ENCODE results near the gene LONP2.
"Not testable (repeated sequence)": the region's sequence is repeated elsewhere in the genome, so short reads cannot be mapped to it uniquely, and the experiment has no call there.

LONP2 gene

DNA sequence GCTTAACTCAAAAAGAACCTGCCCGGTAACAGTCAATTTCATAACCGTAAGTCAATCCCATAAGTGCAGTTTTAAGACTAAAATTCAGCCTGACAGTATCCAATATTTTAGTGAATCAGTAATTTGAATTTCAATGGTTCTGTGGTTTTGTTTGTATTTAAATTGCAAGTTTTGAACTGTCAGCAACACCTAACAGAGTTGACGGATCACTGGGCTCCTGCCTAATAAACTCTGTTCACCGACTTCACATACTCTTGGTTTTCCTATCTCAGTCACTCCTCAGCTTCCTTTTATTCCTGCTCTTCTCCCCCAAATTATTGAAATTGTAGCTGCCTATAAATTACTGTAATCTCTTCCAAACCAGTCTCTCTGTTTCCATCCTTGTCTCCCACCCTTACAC is 128.6 kb downstream of the LONP2 start:
- no peak overlapping the region for H3K4me3 ChIP-seq (ENCODE audit: low read length)
- TF ChIP-seq, protein P1, sequence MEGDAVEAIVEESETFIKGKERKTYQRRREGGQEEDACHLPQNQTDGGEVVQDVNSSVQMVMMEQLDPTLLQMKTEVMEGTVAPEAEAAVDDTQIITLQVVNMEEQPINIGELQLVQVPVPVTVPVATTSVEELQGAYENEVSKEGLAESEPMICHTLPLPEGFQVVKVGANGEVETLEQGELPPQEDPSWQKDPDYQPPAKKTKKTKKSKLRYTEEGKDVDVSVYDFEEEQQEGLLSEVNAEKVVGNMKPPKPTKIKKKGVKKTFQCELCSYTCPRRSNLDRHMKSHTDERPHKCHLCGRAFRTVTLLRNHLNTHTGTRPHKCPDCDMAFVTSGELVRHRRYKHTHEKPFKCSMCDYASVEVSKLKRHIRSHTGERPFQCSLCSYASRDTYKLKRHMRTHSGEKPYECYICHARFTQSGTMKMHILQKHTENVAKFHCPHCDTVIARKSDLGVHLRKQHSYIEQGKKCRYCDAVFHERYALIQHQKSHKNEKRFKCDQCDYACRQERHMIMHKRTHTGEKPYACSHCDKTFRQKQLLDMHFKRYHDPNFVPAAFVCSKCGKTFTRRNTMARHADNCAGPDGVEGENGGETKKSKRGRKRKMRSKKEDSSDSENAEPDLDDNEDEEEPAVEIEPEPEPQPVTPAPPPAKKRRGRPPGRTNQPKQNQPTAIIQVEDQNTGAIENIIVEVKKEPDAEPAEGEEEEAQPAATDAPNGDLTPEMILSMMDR (conservative IDR thresholded peaks at IDR 0.05; ENCODE audit: low read length), result no peak
- no peak for DNase-seq (ENCODE audit: low read depth)

DNA sequence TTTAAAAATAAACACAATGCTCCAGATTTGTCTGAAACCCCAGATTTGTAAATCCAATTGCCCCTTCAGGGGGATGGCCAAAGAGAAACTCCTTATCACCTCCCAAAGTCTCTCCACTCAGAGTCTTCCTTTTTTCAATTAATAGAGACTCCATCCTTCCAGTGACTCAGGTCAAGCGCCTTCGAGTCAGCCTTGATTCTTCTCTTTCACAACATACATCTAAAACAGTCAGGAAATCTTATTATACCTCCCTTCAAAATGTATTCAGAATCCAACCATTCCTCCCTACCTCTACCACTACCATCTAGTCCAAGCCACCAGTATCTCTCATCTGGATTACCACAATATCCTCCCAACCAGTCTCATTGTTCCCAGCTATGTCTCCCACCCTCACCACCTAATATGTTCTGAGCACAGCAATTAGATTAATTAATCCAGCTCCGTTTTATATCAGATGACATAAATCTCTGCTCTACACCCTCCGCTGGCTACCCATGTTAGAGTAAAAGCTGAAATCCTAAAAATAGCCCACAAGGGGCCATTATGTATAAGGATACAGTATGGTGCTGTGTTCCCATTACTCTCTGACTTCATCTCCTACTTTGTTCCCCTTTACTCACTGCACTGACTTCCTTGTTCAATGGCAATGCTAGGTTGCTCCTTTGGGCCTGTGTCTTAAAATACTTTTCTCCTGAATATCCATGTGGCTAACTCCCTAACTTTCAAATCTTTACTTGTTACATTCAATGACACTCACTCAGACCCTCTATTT is 129.3 kb downstream of the LONP2 start:
- TF ChIP-seq, protein P1 (conservative IDR thresholded peaks at IDR 0.05; ENCODE audit: low read length), result no peak
- H3K4me3 ChIP-seq (ENCODE audit: low read length), result no peak overlapping the region
- no peak for DNase-seq (ENCODE audit: low read depth)

DNA sequence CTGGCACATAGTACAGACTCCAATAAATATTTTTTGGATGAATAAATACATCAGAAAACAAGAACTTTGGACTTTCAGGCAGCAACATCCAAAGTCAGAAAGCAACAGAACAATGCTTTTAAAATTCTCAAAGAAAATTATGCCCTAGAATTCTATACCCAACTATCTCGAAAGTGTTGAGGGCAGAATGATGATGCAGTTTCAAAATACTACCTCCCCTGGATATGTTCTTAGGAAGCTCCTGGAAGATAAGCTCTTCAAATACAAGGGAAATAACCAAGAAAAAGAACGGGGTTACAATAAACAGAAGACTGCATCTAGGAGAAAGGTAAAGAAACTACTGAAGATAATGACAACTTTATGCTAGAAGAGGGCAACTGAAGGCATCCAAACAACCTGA is 130.2 kb downstream of the LONP2 start:
- DNase-seq (ENCODE audit: low read depth), result no peak
- H3K4me3 ChIP-seq (ENCODE audit: low read length), result no peak overlapping the region
- TF ChIP-seq, protein P1 (conservative IDR thresholded peaks at IDR 0.05; ENCODE audit: low read length), result no peak

DNA sequence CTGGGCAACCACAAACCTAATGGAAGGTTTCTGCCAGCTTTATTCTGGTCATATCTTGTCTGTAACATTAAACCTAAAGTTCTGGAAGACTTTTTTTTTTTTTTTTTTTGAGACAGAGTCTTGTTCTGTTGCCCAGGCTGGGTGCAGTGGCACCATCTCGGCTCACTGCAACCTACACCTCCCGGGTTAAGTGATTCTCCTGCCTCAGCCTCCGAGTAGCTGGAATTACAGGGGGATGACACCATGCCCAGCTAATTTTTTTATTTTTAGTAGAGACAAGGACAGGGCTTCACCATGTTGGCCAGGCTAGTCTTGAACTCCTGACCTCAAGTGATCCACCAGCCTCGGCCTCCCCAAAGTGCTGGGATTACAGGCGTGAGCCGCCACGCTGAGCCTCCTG is 133.2 kb downstream of the LONP2 start:
- not testable (repeated sequence) for H3K4me3 ChIP-seq (ENCODE audit: low read length); DNase-seq (ENCODE audit: low read depth)

DNA sequence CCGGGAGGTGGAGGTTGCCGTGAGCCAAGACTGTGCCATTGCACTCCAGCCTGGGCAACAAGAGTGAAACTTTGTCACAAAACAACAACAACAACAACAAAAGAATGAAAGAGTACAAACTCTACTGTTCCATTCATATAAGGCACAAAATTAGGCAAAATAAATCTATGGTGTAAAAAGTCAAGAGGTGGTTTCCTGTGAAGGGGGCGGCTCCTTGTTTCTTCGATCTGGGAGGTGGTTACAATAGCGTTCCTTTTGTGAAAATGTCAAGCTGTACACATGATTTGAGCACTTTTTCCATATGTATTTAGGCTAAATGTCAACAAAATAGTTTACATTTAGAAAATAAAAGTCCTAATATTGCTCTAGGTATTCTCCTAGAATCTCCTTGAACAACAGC is 134.2 kb downstream of the LONP2 start:
- TF ChIP-seq, protein P1 (conservative IDR thresholded peaks at IDR 0.05; ENCODE audit: low read length), result no peak
- no peak for DNase-seq (ENCODE audit: low read depth)
- no peak overlapping the region for H3K4me3 ChIP-seq (ENCODE audit: low read length)

DNA sequence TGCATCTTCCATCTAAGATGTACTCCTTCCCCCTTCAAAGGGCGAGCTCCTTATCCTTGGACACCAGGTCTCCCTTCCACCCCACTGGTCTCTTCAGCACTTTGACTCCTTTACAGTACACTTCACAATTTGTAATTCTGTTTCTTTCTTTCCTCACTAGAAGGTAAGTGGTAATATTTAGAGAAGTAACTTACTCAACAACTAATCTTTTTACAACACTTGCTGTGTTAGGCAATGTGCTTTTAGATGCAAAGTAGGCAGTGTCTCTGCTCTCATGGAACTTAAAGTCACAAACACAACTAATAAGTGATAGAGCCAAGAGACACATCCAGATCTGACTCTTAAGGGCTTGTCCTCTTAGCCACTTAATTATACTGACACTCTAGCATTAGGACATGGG is 134.7 kb downstream of the LONP2 start:
- TF ChIP-seq, protein P1 (conservative IDR thresholded peaks at IDR 0.05; ENCODE audit: low read length), result no peak
- no peak for DNase-seq (ENCODE audit: low read depth)
- H3K4me3 ChIP-seq (ENCODE audit: low read length), result no peak overlapping the region

DNA sequence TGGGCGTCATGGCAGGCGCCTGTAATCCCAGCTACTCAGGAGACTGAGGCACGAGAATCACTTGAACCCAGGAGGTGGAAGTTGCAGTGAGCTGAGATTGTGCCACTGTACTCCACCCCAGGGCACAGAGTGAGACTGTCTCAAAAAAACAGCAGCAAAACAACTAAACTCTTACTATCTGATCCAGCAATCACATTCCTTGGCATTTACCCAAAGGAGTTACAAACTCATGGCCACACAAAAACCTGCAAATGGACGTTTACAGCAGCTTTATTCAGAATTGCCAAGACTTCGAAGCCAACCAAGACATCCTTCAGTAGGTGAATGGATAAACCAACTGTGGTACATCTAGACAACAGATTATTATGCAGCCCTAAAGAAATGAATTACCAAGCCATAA is 137.1 kb downstream of the LONP2 start:
- TF ChIP-seq, protein P1 (conservative IDR thresholded peaks at IDR 0.05; ENCODE audit: low read length), result no peak
- H3K4me3 ChIP-seq (ENCODE audit: low read length), result no peak overlapping the region
- DNase-seq (ENCODE audit: low read depth), result peak; percentile 59

Measured in AG10803 (cell line).